ENCODE results near the gene NQO1.

GRCh38 chr16:69762814-69763598 lies 36.6 kb upstream of the NQO1 start:
- TF ChIP-seq EZH2 (IDR thresholded peaks at IDR 0.05): no peak
- TF ChIP-seq CTCF (IDR thresholded peaks at IDR 0.05): no peak
- no peak for TF ChIP-seq EZH2phosphoT487 (IDR thresholded peaks at IDR 0.05)
